Endodermal cell (in vitro differentiated cells): ENCODE data around the gene FXN. TPM values are rescaled to one million over a fixed set of nuclear protein-coding genes. Genes with fewer than 3 reads are reported as not detected.

Experiments used
- DNase-seq: peaks from one replicate; pipeline ENCODE4 v3.0.0-alpha.2; 2017
- H3K27ac ChIP-seq: 2 replicates; pipeline ENCODE4 v1.5.1; 2013; ENCODE audit warnings: mild to moderate bottlenecking, low read depth, low read length, moderate library complexity
- H3K27me3 ChIP-seq: 2 replicates; pipeline ENCODE4 v1.6.1; 2013; ENCODE audit warnings: mild to moderate bottlenecking, low read length, moderate library complexity; ENCODE audit not compliant: insufficient read depth, control insufficient read depth, poor library complexity, severe bottlenecking
- H3K36me3 ChIP-seq: 2 replicates; pipeline ENCODE4 v1.7.0; 2013; ENCODE audit warnings: mild to moderate bottlenecking, low read length, moderate library complexity; ENCODE audit not compliant: control insufficient read depth, insufficient read depth
- H3K4me1 ChIP-seq: one replicate; pipeline ENCODE4 v1.7.0; 2013; ENCODE audit warnings: low read length; ENCODE audit not compliant: control insufficient read depth, insufficient read depth
- H3K4me3 ChIP-seq: 2 replicates; pipeline ENCODE4 v1.5.1; 2013; ENCODE audit warnings: mild to moderate bottlenecking, low read length, moderate library complexity
- H3K9ac ChIP-seq: 2 replicates; pipeline ENCODE4 v1.6.1; 2013; ENCODE audit warnings: mild to moderate bottlenecking, low read length, moderate library complexity; ENCODE audit not compliant: poor library complexity, severe bottlenecking; ENCODE audit errors: extremely low read depth
- H3K9me3 ChIP-seq: 2 replicates; pipeline ENCODE4 v1.6.1; 2013; ENCODE audit warnings: mild to moderate bottlenecking, low read length, moderate library complexity; ENCODE audit not compliant: control insufficient read depth
- H3K27ac Mint-ChIP-seq: 2 replicates; pipeline ENCODE4 v1.8.0; 2020; ENCODE audit warnings: mixed read lengths
- H3K27me3 Mint-ChIP-seq: 2 replicates; pipeline ENCODE4 v1.8.0; 2021; ENCODE audit warnings: mild to moderate bottlenecking, mixed read lengths; ENCODE audit not compliant: insufficient read depth
- H3K36me3 Mint-ChIP-seq: 2 replicates; pipeline ENCODE4 v1.8.0; 2020; ENCODE audit warnings: low read depth, mixed read lengths
- H3K4me1 Mint-ChIP-seq: 2 replicates; pipeline ENCODE4 v1.8.0; 2020; ENCODE audit warnings: mixed read lengths
- H3K4me3 Mint-ChIP-seq: 2 replicates; pipeline ENCODE4 v1.8.0; 2020; ENCODE audit warnings: mild to moderate bottlenecking, moderate library complexity, mixed read lengths
- H3K9me3 Mint-ChIP-seq: 2 replicates; pipeline ENCODE4 v1.8.0; 2020; ENCODE audit warnings: mild to moderate bottlenecking, mixed read lengths
- WGBS, 2 experiments: methylation state at CpG; one replicate each; pipeline versions ENCODE4 v1.1.5 to v1.1.7; 2013; ENCODE audit warnings: missing lambda C conversion rate in 2 of 2, mixed read lengths in 1 of 2; ENCODE audit not compliant: insufficient coverage in 1 of 2, insufficient read length in 1 of 2; 5-methylcytosine and 5-hydroxymethylcytosine counted together
- total RNA-seq, 2 donors: library from RNA; stranded (reverse); fragmentation: NEBNext Ultra II Directional in 1 of 2; extraction: Animal tissue kit (Norgen Biotek cat#: 25700) in 1 of 2; gene quantifications; 2 replicates in 1 of 2; 3 replicates in 1 of 2; pipeline ENCODE4 v1.2.1, GENCODE V29; 2021
- TF ChIP-seq, protein P1 (sequence below): fragments of 200-600 bp; sonication (generic); conservative IDR thresholded peaks from 2 replicates; pipeline ENCODE4 v1.5.0; 2021; ENCODE audit warnings: antibody characterized with exemption, mild to moderate bottlenecking

The FXN gene
- total RNA-seq, 2 donors from 2014 or later: 33.0 to 34.1 TPM

DNA sequence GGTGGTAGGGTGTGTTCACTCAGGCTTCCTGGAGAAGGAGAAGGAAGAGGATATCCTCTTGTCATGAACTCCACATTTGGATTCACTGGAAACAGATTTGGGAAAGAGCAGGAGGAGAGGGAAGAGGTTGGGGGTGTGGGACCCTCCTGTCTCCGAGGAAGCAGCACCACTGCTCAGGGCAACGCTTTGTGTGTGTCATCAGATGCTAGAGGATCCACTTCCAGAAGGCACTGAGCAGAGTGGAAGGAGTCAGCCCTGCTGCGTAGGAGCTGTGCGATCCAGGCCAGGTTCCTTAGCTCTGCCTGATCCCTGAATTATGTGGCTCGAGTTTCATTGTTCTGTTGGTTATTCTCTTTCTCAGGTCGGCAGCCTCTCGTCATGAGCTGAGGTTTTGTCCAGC lies 101.2 kb downstream of the FXN start:
- Mint-ChIP-seq H3K4me3 (no peak overlapping the region), H3K27me3 (no peaks in the 10 kb centered on the region), H3K27ac (no peak overlapping the region), H3K4me1 (peaks cover 10% of the 10 kb centered on the region), H3K36me3 (peaks cover 4% of the 10 kb centered on the region), H3K9me3 (no peaks in the 10 kb centered on the region)
- Histone ChIP-seq H3K27ac (no peak overlapping the region), H3K9me3 (no peaks in the 10 kb centered on the region), H3K36me3 (no peaks in the 10 kb centered on the region), H3K4me3 (no peak overlapping the region), H3K27me3 (no peaks in the 10 kb centered on the region), H3K4me1 (peaks cover 3% of the 10 kb centered on the region), H3K9ac (no peak overlapping the region)
- TF ChIP-seq, protein P1, sequence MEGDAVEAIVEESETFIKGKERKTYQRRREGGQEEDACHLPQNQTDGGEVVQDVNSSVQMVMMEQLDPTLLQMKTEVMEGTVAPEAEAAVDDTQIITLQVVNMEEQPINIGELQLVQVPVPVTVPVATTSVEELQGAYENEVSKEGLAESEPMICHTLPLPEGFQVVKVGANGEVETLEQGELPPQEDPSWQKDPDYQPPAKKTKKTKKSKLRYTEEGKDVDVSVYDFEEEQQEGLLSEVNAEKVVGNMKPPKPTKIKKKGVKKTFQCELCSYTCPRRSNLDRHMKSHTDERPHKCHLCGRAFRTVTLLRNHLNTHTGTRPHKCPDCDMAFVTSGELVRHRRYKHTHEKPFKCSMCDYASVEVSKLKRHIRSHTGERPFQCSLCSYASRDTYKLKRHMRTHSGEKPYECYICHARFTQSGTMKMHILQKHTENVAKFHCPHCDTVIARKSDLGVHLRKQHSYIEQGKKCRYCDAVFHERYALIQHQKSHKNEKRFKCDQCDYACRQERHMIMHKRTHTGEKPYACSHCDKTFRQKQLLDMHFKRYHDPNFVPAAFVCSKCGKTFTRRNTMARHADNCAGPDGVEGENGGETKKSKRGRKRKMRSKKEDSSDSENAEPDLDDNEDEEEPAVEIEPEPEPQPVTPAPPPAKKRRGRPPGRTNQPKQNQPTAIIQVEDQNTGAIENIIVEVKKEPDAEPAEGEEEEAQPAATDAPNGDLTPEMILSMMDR: no peak
- WGBS, 2 experiments: 85 to 92% methylated on average over 7 of the region's 7 CpGs
- peak; percentile 45 for DNase-seq

DNA sequence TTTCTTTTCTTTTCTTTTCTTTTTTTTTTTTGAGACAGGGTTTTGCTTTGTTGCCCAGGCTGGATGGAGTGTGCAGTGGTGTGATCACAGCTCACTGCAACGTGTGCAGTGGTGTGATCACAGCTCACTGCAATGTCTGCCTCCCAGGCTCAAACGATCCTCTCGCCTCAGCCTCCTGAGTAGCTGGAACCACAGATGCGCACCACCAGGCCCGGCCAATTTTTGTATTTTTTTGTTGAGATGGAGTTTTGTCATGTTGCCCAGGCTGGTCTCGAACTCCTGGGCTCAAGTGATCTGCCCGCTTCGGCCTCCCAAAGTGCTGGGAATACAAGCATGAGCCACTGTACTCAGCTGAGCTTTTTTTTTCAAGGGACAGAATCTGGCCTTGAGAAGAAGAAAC lies 101.8 kb downstream of the FXN start:
- H3K4me1 ChIP-seq: no peaks in the 10 kb centered on the region
- peaks cover 10% of the 10 kb centered on the region for H3K4me1 Mint-ChIP-seq

GRCh38 chr9:69139596-69139995 lies 104.0 kb downstream of the FXN start:
- TF ChIP-seq, protein P1: no peak
- no peaks in the 10 kb centered on the region for H3K4me1 ChIP-seq
- H3K9ac ChIP-seq: no peak overlapping the region
- H3K9me3 ChIP-seq: no peaks in the 10 kb centered on the region
- Mint-ChIP-seq H3K9me3 (no peaks in the 10 kb centered on the region), H3K4me3 (no peak overlapping the region), H3K4me1 (peaks cover 10% of the 10 kb centered on the region), H3K27me3 (no peaks in the 10 kb centered on the region), H3K36me3 (peaks cover 4% of the 10 kb centered on the region), H3K27ac (peak overlapping the region; percentile 83)
- peak; percentile 40 for DNase-seq
- no peaks in the 10 kb centered on the region for H3K36me3 ChIP-seq
- H3K4me3 ChIP-seq: no peak overlapping the region
- WGBS, 2 experiments: 94 to 100% methylated on average over 5 to 9 of the region's 9 CpGs
- no peak overlapping the region for H3K27ac ChIP-seq
- H3K27me3 ChIP-seq: no peaks in the 10 kb centered on the region

More for the DNA sequence above, 101.8 kb downstream of the FXN start:
- no peak overlapping the region for H3K27ac Mint-ChIP-seq
- no peak for DNase-seq
- Histone ChIP-seq H3K27me3 (no peaks in the 10 kb centered on the region), H3K9ac (no peak overlapping the region), H3K27ac (no peak overlapping the region), H3K36me3 (no peaks in the 10 kb centered on the region), H3K4me3 (no peak overlapping the region), H3K9me3 (no peaks in the 10 kb centered on the region)
- no peak overlapping the region for H3K4me3 Mint-ChIP-seq
- H3K36me3 Mint-ChIP-seq: peaks cover 4% of the 10 kb centered on the region
- TF ChIP-seq, protein P1: no peak
- H3K9me3 Mint-ChIP-seq: no peaks in the 10 kb centered on the region
- 89 to 93% methylated on average over 8 of the region's 8 CpGs for WGBS, 2 experiments
- no peaks in the 10 kb centered on the region for H3K27me3 Mint-ChIP-seq
